ENCODE measurements around the gene ANKH. TPM values are rescaled to one million over a fixed set of nuclear protein-coding genes. Genes with fewer than 3 reads are reported as not detected.
"Not testable (repeated sequence)": the region's sequence is repeated elsewhere in the genome, so short reads cannot be mapped to it uniquely, and the experiment has no call there.

Gene ANKH
- total RNA-seq, result 10 to 100 TPM; 83.7 to 87.0 TPM

- ChIA-PET POLR2A (interaction anchor here (0.6 to 2.4 kb wide), 14 partner anchors 31 to 276 kb away, joined by 3 to 18 read pairs (median 5); no protein-coding TSS in a partner anchor), CTCF (interaction anchor here (0.6 to 4.3 kb wide), 16 partner anchors 11 to 1885 kb away, joined by 3 to 27 read pairs (median 5); no protein-coding TSS in a partner anchor)
- DNase-seq, result peak; percentile 86
- H3K9me3 Mint-ChIP-seq, result no peaks in the 10 kb centered on the region
- H3K4me1 Mint-ChIP-seq, result peaks cover 32% of the 10 kb centered on the region
- H3K36me3 Mint-ChIP-seq (ENCODE audit: low read depth), result peaks cover 16% of the 10 kb centered on the region
- peak within 1 kb of the TSS; percentile 89 for H3K4me3 Mint-ChIP-seq
- peak within 1 kb of the TSS; percentile 80 for H3K27ac Mint-ChIP-seq
- peaks cover 4% of the 10 kb centered on the region for H3K27me3 Mint-ChIP-seq
Observed at GRCh38 chr5:14871214-14872069, at the start of gene ANKH. ANKH (minus strand) TSS chr5:14871778; CDS start chr5:14871447, 331 bp downstream.

- H3K4me1 Mint-ChIP-seq, result peaks cover 28% of the 10 kb centered on the region
- ChIA-PET POLR2A (no interaction called here), CTCF (interaction anchor here (1.5 kb wide), 1 partner anchor 14 kb away, joined by 3 read pairs; no protein-coding TSS in a partner anchor)
- H3K9me3 Mint-ChIP-seq, result peaks cover 6% of the 10 kb centered on the region
- H3K36me3 Mint-ChIP-seq (ENCODE audit: low read depth), result no peaks in the 10 kb centered on the region
- no peak overlapping the region for H3K4me3 Mint-ChIP-seq
- no peaks in the 10 kb centered on the region for H3K27me3 Mint-ChIP-seq
- no peak for DNase-seq
- no peak overlapping the region for H3K27ac Mint-ChIP-seq
Observed at GRCh38 chr5:14920121-14920520, 48.5 kb upstream of the ANKH start.

DNA sequence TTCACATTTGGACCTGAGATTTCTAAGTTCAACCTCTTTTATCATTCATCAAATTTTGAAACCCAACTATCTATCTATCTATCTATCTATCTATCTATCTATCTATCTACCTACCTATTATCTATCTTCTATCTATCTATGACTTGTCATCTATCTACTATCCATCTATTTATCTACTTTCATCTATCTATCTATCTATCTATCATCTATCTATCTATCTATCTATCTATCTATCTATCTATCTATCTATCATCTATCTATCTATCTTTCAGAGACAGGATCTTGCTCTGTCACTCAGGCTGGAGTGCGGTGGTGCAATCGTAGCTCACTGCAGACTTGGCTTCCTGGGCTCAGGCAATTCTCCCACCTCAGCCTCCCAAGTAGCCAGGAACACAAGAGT lies 47.5 kb upstream of the ANKH start:
- CTCF ChIA-PET; H3K27ac Mint-ChIP-seq; H3K27me3 Mint-ChIP-seq; H3K36me3 Mint-ChIP-seq (ENCODE audit: low read depth); POLR2A ChIA-PET; H3K9me3 Mint-ChIP-seq; H3K4me3 Mint-ChIP-seq; DNase-seq: not testable (repeated sequence)
- peaks cover 22% of the 10 kb centered on the region for H3K4me1 Mint-ChIP-seq

DNA sequence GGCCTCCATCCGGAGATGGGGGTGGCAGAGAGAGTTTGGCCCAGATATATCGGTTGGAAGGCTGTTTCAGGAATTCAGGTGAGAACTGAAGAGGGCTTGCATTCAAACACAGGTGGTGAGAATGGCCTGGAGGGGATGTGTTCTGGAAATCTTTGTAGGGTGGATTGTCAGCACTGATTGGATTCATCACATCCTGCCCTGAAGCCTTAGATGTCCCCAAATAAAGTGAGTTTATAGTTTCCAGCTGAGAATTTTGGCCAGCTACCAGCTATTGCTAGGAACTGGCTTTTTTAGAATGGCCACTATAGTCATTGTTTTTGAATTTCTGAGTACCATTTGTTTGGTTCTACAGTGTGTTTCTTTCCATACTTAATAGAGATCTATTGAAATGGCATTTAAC lies 46.1 kb upstream of the ANKH start:
- Mint-ChIP-seq H3K9me3 (peaks cover 6% of the 10 kb centered on the region), H3K27ac (no peak overlapping the region), H3K4me3 (no peak overlapping the region), H3K4me1 (peaks cover 17% of the 10 kb centered on the region), H3K36me3 (ENCODE audit: low read depth) (no peaks in the 10 kb centered on the region), H3K27me3 (no peaks in the 10 kb centered on the region)
- ChIA-PET POLR2A (no interaction called here), CTCF (no interaction called here)
- no peak for DNase-seq

- Mint-ChIP-seq H3K4me1 (peaks cover 11% of the 10 kb centered on the region), H3K4me3 (no peak overlapping the region), H3K27me3 (no peaks in the 10 kb centered on the region), H3K27ac (no peak overlapping the region), H3K36me3 (ENCODE audit: low read depth) (no peaks in the 10 kb centered on the region), H3K9me3 (peaks cover 6% of the 10 kb centered on the region)
- DNase-seq, result no peak
- ChIA-PET CTCF (no interaction called here), POLR2A (no interaction called here)
Observed at GRCh38 chr5:14915291-14915952, 43.8 kb upstream of the ANKH start.

DNA sequence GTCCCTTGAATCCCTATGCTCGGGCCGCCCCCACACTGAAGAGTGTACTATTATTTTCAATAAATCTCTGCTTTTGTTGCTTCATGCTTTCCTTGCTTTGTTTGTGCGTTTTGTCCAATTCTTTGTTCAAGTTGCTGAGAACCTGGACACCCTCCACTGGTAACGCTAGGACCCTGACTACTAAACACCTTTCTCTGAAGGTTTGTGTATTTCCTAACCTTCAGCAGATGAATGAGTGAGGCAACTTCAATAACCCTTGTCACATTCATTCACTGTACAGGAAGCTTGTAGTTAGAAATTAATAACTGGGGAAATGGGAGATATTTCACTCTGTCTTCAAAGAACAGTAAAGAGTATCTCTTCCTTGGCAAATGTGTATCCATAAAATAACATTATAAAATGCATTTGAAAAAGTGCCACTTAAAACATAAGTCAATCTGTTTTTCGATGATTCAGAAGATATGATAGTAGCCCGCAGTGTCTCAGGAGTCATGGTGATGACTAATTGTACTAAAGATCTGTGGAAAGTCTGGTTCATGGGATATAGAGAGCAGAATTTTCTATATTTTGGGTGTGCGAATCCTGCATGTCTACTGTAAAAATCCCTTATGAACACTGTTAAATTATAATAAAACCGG lies 43.2 kb upstream of the ANKH start:
- POLR2A ChIA-PET, result no interaction called here
- no peak overlapping the region for H3K4me3 Mint-ChIP-seq
- no peak for DNase-seq
- CTCF ChIA-PET, result no interaction called here
- H3K4me1 Mint-ChIP-seq, result peaks cover 4% of the 10 kb centered on the region
- no peak overlapping the region for H3K27ac Mint-ChIP-seq
- no peaks in the 10 kb centered on the region for H3K27me3 Mint-ChIP-seq
- H3K36me3 Mint-ChIP-seq (ENCODE audit: low read depth), result no peaks in the 10 kb centered on the region
- peaks cover 6% of the 10 kb centered on the region for H3K9me3 Mint-ChIP-seq

DNA sequence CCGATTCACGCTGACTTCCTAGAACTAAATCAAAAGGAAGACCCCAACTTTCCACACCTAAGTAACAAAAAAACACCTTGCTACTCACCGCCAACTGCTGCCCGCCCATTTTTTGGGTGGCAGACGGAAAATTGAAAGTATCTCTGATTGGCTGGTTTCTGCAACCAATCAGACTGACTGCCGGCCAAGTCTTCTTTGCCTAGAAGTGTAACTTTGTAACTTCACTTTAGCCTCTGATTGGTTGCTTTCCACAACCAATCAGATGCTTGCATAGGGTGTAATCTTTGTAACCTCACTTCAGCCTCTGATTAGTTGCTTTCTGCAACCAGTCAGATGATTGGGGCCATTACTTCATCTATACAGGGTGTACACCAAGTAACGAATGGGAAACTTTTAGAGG lies 42.6 kb upstream of the ANKH start:
- no peaks in the 10 kb centered on the region for H3K36me3 Mint-ChIP-seq (ENCODE audit: low read depth)
- POLR2A ChIA-PET, result no interaction called here
- no peak for DNase-seq
- H3K9me3 Mint-ChIP-seq, result peaks cover 6% of the 10 kb centered on the region
- no peak overlapping the region for H3K27ac Mint-ChIP-seq
- peaks cover 4% of the 10 kb centered on the region for H3K4me1 Mint-ChIP-seq
- no peaks in the 10 kb centered on the region for H3K27me3 Mint-ChIP-seq
- CTCF ChIA-PET, result no interaction called here
- H3K4me3 Mint-ChIP-seq, result no peak overlapping the region

- no peak overlapping the region for H3K27ac Mint-ChIP-seq
- H3K4me1 Mint-ChIP-seq, result peaks cover 4% of the 10 kb centered on the region
- H3K4me3 Mint-ChIP-seq, result no peak overlapping the region
- POLR2A ChIA-PET, result no interaction called here
- peaks cover 6% of the 10 kb centered on the region for H3K9me3 Mint-ChIP-seq
- CTCF ChIA-PET, result no interaction called here
- H3K36me3 Mint-ChIP-seq (ENCODE audit: low read depth), result no peaks in the 10 kb centered on the region
- H3K27me3 Mint-ChIP-seq, result no peaks in the 10 kb centered on the region
- DNase-seq, result no peak
Observed at GRCh38 chr5:14913096-14913495, 41.5 kb upstream of the ANKH start.

- Mint-ChIP-seq H3K4me3 (no peak overlapping the region), H3K27me3 (no peaks in the 10 kb centered on the region), H3K4me1 (peaks cover 4% of the 10 kb centered on the region), H3K36me3 (ENCODE audit: low read depth) (no peaks in the 10 kb centered on the region), H3K9me3 (peaks cover 6% of the 10 kb centered on the region), H3K27ac (no peak overlapping the region)
- no peak for DNase-seq
- ChIA-PET CTCF (no interaction called here), POLR2A (no interaction called here)
Observed at GRCh38 chr5:14912206-14912605, 40.6 kb upstream of the ANKH start.

DNA sequence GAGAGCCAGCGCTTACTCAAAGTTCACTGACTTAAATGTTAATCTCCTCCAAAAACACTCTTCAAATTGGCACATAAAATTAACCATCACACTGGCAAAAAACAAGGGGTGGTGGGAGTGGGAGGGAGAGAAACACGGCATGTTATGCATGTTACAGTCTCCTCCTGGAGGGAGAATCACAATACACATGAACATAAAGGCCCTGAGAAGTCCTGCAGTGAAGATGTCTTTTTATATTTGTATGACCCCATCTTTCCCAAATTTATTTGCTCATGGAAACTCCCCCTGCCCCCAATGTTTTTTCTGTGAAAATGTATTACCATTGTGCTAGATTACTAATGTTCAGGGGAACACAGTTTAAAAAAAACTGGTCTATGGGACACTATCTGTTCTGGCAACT lies 37.8 kb upstream of the ANKH start:
- Mint-ChIP-seq H3K36me3 (ENCODE audit: low read depth) (no peaks in the 10 kb centered on the region), H3K27ac (no peak overlapping the region), H3K9me3 (no peaks in the 10 kb centered on the region), H3K4me3 (no peak overlapping the region), H3K4me1 (peaks cover 5% of the 10 kb centered on the region), H3K27me3 (peaks cover 2% of the 10 kb centered on the region)
- ChIA-PET CTCF (no interaction called here), POLR2A (no interaction called here)
- DNase-seq, result no peak

DNA sequence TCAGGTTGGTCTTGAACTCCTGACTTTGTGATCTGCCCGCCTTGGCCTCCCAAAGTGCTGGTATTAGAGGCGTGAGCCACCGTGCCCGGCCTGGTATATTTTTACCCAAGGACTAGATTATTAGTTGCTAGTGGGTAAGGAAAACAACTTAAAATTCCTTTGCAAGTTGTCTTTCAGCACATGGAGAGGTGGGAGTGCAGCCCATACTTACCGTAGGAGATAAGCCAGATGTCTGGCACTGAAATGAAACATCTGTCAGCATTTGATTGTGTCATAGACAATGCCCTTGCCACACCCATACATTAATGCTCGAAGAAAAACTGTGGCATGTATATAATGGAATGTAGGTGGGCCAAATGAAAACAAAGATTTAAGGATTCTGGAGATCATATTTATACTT lies 36.6 kb upstream of the ANKH start:
- Mint-ChIP-seq H3K4me1 (peaks cover 5% of the 10 kb centered on the region), H3K27ac (no peak overlapping the region), H3K4me3 (no peak overlapping the region), H3K36me3 (ENCODE audit: low read depth) (no peaks in the 10 kb centered on the region), H3K9me3 (no peaks in the 10 kb centered on the region), H3K27me3 (peaks cover 2% of the 10 kb centered on the region)
- DNase-seq, result no peak
- CTCF ChIA-PET, result no interaction called here
- POLR2A ChIA-PET, result no interaction called here

DNA sequence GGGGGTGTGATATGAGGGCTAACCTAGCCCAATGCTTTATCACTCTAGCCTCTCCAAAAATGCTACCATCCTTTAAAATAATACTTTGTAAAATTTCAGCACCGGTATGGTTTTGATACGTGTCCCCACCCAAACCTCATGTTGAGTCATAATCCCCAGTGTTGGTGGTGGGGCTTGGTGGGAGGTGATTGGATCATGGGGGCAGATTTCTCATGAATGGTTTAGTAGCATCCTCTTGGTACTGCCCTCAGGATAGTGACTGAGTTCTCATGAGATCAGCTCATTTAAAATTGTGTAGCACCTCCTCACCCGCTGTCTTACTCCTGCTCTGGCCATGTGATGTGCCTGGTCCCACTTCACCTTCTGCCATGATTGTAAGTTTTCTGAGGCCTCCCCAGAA lies 35.0 kb upstream of the ANKH start:
- no peak overlapping the region for H3K4me3 Mint-ChIP-seq
- peaks cover 6% of the 10 kb centered on the region for H3K4me1 Mint-ChIP-seq
- no peak for DNase-seq
- no peak overlapping the region for H3K27ac Mint-ChIP-seq
- ChIA-PET CTCF (interaction anchor here (0.6 to 0.9 kb wide), 3 partner anchors 14 to 198 kb away, joined by 3 to 4 read pairs (median 3); no protein-coding TSS in a partner anchor), POLR2A (no interaction called here)
- no peaks in the 10 kb centered on the region for H3K36me3 Mint-ChIP-seq (ENCODE audit: low read depth)
- no peaks in the 10 kb centered on the region for H3K9me3 Mint-ChIP-seq
- peaks cover 2% of the 10 kb centered on the region for H3K27me3 Mint-ChIP-seq

DNA sequence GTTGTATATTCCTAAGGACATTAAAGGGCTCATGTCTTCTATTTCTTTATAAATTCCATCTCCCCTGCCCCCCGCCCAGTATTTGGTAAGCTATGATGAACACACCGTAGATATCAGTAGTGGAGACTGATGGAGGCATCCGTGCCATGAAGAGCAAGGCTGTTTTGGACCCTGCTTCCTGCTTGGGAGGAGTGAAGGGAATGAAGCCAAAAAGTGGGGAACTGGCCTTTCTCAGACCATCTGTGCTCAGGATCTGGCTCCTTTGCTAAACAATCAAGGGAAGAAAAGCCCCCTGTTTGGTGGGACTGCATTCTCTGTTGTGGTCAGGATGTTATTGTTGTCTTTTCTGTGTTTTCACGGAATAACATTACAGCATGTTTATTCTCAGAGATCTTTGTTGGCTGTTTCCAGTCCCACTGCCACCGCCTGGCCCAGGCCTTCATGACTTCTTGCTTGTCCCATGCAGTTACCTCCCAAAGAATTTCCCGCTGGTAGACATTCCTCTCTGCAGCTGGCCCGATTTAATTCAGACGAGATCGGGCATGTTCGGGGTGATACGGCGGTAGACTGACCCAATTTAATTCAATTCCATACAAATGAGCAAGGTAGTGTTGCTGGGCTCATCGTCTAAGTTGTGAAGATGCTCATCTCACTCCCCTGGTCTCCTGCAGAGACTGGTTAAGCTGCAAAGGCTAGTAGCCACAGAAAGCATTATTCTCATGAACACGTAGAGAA lies 31.4 kb upstream of the ANKH start:
- CTCF ChIA-PET, result no interaction called here
- no peak overlapping the region for H3K27ac Mint-ChIP-seq
- POLR2A ChIA-PET, result no interaction called here
- no peaks in the 10 kb centered on the region for H3K36me3 Mint-ChIP-seq (ENCODE audit: low read depth)
- peaks cover 2% of the 10 kb centered on the region for H3K27me3 Mint-ChIP-seq
- no peak overlapping the region for H3K4me3 Mint-ChIP-seq
- peaks cover 10% of the 10 kb centered on the region for H3K4me1 Mint-ChIP-seq
- no peak for DNase-seq
- H3K9me3 Mint-ChIP-seq, result no peaks in the 10 kb centered on the region

Data from activated CD4-positive, alpha-beta memory T cell treated with anti-CD3 and anti-CD28 coated beads, Interleukin-2, amount 10 ng/mL, durations not matched to agents 7 days and 5 days (primary cell).